ENCODE measurements around the gene SSX2IP. TPM values are rescaled to one million over a fixed set of nuclear protein-coding genes. Genes with fewer than 3 reads are reported as not detected.

SSX2IP gene
- polyA plus RNA-seq, 3 donors = 0.85 to 2.8 (median 2.2) TPM

- no peak overlapping the region for H3K4me2 ChIP-seq (replicated peaks; ENCODE audit: extremely low read depth, low read length, poor library complexity, severe bottlenecking)
- WGBS (ENCODE audit: insufficient coverage) = no CpG with 5 or more reads among the region's 2 CpGs
- TF ChIP-seq CTCF (IDR thresholded peaks at IDR 0.05) = no peak
- Mint-ChIP-seq H3K4me3 (no peak overlapping the region), H3K4me1 (no peaks in the 10 kb centered on the region), H3K36me3 (peaks cover 7 to 10% of the 10 kb centered on the region in 2 donors), H3K27me3 (ENCODE audit: low read depth in 3 of 3) (peaks cover 0 to 4% (median 0%) of the 10 kb centered on the region in 3 donors), H3K27ac (no peak overlapping the region), H3K9me3 (no peaks in the 10 kb centered on the region)
- H3K27me3 ChIP-seq (ENCODE audit: control insufficient read depth in 2 of 2, insufficient read depth in 2 of 2, low read length in 2 of 2) = no peaks in the 10 kb centered on the region
- H4K20me1 ChIP-seq (ENCODE audit: insufficient read depth, low read length) = no peaks in the 10 kb centered on the region
- no peak overlapping the region for H2AFZ ChIP-seq (ENCODE audit: insufficient read depth, low read depth, low read length, poor library complexity, severe bottlenecking)
- no peak for DNase-seq
- no peak overlapping the region for H3K9ac ChIP-seq (ENCODE audit: insufficient read depth, low read length, poor library complexity, severe bottlenecking)
- H3K4me3 ChIP-seq (replicated peaks in 1 of 3; ENCODE audit: low read depth in 2 of 3, low read length in 3 of 3) = no peak overlapping the region
- H3K4me1 ChIP-seq (ENCODE audit: control insufficient read depth in 1 of 2, insufficient read depth in 2 of 2, low read length in 2 of 2) = no peaks in the 10 kb centered on the region
- peaks cover 0 to 6% of the 10 kb centered on the region in 2 donors for H3K36me3 ChIP-seq (replicated peaks in 1 of 2; ENCODE audit: control insufficient read depth in 1 of 2, insufficient read depth in 2 of 2, low read length in 2 of 2)
- intact Hi-C loops (cut with micrococcal nuclease) = no loop called here
- H3K79me2 ChIP-seq (ENCODE audit: insufficient read depth, low read length) = no peaks in the 10 kb centered on the region
- no peak overlapping the region for H3K27ac ChIP-seq (ENCODE audit: low read depth in 1 of 2, low read length in 2 of 2)
- H3K9me3 ChIP-seq (replicated peaks in 1 of 2; ENCODE audit: control insufficient read depth in 1 of 2, insufficient read depth in 1 of 2, low read length in 2 of 2) = no peaks in the 10 kb centered on the region
Measured at GRCh38 chr1:84644472-84644871, 45.8 kb downstream of the SSX2IP start.

DNA sequence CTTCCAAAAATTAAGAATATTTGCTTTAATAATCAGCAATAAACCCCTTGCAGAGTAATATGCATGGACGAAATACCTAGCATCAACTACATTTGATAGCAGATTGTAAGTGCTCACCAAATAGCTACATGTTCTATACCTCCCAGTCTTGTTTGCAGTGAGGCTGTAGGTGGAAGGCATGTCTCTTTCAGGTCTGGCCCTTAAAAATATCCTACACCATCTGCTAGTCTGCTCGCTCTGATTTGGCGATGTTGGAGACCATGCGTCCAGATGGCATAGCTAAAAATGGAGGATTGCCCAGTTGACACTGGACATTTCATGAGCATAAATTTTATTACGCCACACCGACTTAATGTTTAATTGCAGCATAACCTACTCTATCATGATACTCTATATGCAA, 47.1 kb downstream of the SSX2IP start:
- H3K36me3 Mint-ChIP-seq = peaks cover 0 to 6% of the 10 kb centered on the region in 2 donors
- Histone ChIP-seq H3K9ac (ENCODE audit: insufficient read depth, low read length, poor library complexity, severe bottlenecking) (no peak overlapping the region), H3K9me3 (replicated peaks in 1 of 2; ENCODE audit: control insufficient read depth in 1 of 2, insufficient read depth in 1 of 2, low read length in 2 of 2) (no peaks in the 10 kb centered on the region), H3K79me2 (ENCODE audit: insufficient read depth, low read length) (no peaks in the 10 kb centered on the region), H3K4me3 (replicated peaks in 1 of 3; ENCODE audit: low read depth in 2 of 3, low read length in 3 of 3) (no peak overlapping the region), H3K36me3 (replicated peaks in 1 of 2; ENCODE audit: control insufficient read depth in 1 of 2, insufficient read depth in 2 of 2, low read length in 2 of 2) (no peaks in the 10 kb centered on the region), H2AFZ (ENCODE audit: insufficient read depth, low read depth, low read length, poor library complexity, severe bottlenecking) (no peak overlapping the region), H3K4me2 (replicated peaks; ENCODE audit: extremely low read depth, low read length, poor library complexity, severe bottlenecking) (no peak overlapping the region), H3K4me1 (ENCODE audit: control insufficient read depth in 1 of 2, insufficient read depth in 2 of 2, low read length in 2 of 2) (no peaks in the 10 kb centered on the region), H3K27ac (ENCODE audit: low read depth in 1 of 2, low read length in 2 of 2) (no peak overlapping the region), H4K20me1 (ENCODE audit: insufficient read depth, low read length) (no peaks in the 10 kb centered on the region), H3K27me3 (ENCODE audit: control insufficient read depth in 2 of 2, insufficient read depth in 2 of 2, low read length in 2 of 2) (no peaks in the 10 kb centered on the region)
- TF ChIP-seq CTCF (IDR thresholded peaks at IDR 0.05) = no peak
- DNase-seq = no peak
- no peaks in the 10 kb centered on the region for H3K4me1 Mint-ChIP-seq
- no peaks in the 10 kb centered on the region for H3K9me3 Mint-ChIP-seq
- intact Hi-C loops (cut with micrococcal nuclease) = no loop called here
- H3K27me3 Mint-ChIP-seq (ENCODE audit: low read depth in 3 of 3) = peaks cover 0 to 4% (median 0%) of the 10 kb centered on the region in 3 donors
- 90% methylated on average over 2 of the region's 6 CpGs for WGBS (ENCODE audit: insufficient coverage)
- no peak overlapping the region for H3K4me3 Mint-ChIP-seq
- no peak overlapping the region for H3K27ac Mint-ChIP-seq

Measured in CD14-positive monocyte (primary cell).